Endothelial cell (in vitro differentiated cells): ENCODE measurements around the gene DIP2C. TPM values are rescaled to one million over a fixed set of nuclear protein-coding genes. Genes with fewer than 3 reads are reported as not detected.
A peak's percentile ranks its signal among the peaks of the same experiment; 100 is the strongest.

ENCODE experiments used
- DNase-seq: peaks from one replicate; pipeline ENCODE4 v3.0.0; 2021; ENCODE audit warnings: low spot score
- H3K27ac Mint-ChIP-seq: one replicate; pipeline ENCODE4 v1.8.0; 2021; ENCODE audit warnings: mixed read lengths, inconsistent platforms; ENCODE audit not compliant: unreplicated experiment
- H3K27me3 Mint-ChIP-seq: one replicate; pipeline ENCODE4 v1.8.0; 2021; ENCODE audit warnings: mild to moderate bottlenecking, moderate library complexity, mixed read lengths, inconsistent platforms; ENCODE audit not compliant: unreplicated experiment
- H3K36me3 Mint-ChIP-seq: one replicate; pipeline ENCODE4 v1.8.0; 2021; ENCODE audit warnings: mild to moderate bottlenecking, low read depth, mixed read lengths, inconsistent platforms; ENCODE audit not compliant: unreplicated experiment
- H3K4me1 Mint-ChIP-seq: one replicate; pipeline ENCODE4 v1.8.0; 2021; ENCODE audit warnings: mild to moderate bottlenecking, mixed read lengths, inconsistent platforms; ENCODE audit not compliant: unreplicated experiment
- H3K4me3 Mint-ChIP-seq: one replicate; pipeline ENCODE4 v1.8.0; 2021; ENCODE audit warnings: mild to moderate bottlenecking, mixed read lengths, inconsistent platforms; ENCODE audit not compliant: unreplicated experiment
- H3K9me3 Mint-ChIP-seq: one replicate; pipeline ENCODE4 v1.8.0; 2021; ENCODE audit warnings: mixed read lengths, inconsistent platforms; ENCODE audit not compliant: unreplicated experiment
- total RNA-seq: library from RNA; stranded (reverse); fragmentation: NEBNext Ultra II Directional; extraction: Animal tissue kit (Norgen Biotek cat#: 25700); gene quantifications from one replicate; pipeline ENCODE4 v1.2.1, GENCODE V29; 2021; ENCODE audit not compliant: unreplicated experiment
- TF ChIP-seq, protein P1 (sequence below): fragments of 200-600 bp; sonication (generic); IDR thresholded peaks from one replicate; pipeline ENCODE4 v1.5.0; 2021; ENCODE audit warnings: antibody characterized with exemption; ENCODE audit not compliant: unreplicated experiment

The DIP2C gene
- total RNA-seq, 1 donor from 2014 or later = 13.1 TPM

DNA sequence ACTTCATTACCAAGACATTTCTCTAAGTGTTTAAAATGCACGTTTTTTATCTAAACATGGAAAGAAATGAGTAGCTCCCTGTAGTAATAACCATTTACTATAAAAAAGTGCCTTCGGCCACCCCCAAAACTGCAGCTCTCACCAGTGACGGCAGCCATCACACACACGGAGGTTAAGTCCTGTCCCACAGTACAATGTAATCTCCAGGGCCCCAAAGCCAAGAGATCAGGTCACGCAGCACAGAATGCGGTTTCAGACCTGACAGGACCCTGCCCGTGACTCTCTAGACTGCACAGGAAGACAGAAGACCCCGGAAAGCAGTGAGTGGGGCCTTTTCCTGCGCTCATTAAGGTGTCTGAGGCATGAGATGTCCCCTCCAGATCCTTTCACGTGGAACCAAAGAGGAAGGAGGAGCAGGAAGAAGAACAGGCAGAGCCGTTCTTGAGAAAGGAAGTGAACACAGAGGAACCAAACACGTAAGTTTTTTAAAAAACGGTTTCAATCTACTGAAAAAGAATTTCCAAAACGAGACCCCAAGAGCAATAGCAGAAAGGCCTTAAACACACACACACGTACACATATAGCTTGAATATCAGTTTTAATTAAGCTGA lies 428.5 kb downstream of the DIP2C start:
- H3K27ac Mint-ChIP-seq = peak overlapping the region; percentile 80
- TF ChIP-seq, protein P1, sequence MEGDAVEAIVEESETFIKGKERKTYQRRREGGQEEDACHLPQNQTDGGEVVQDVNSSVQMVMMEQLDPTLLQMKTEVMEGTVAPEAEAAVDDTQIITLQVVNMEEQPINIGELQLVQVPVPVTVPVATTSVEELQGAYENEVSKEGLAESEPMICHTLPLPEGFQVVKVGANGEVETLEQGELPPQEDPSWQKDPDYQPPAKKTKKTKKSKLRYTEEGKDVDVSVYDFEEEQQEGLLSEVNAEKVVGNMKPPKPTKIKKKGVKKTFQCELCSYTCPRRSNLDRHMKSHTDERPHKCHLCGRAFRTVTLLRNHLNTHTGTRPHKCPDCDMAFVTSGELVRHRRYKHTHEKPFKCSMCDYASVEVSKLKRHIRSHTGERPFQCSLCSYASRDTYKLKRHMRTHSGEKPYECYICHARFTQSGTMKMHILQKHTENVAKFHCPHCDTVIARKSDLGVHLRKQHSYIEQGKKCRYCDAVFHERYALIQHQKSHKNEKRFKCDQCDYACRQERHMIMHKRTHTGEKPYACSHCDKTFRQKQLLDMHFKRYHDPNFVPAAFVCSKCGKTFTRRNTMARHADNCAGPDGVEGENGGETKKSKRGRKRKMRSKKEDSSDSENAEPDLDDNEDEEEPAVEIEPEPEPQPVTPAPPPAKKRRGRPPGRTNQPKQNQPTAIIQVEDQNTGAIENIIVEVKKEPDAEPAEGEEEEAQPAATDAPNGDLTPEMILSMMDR = no peak
- H3K4me1 Mint-ChIP-seq = peaks cover 36% of the 10 kb centered on the region
- DNase-seq = no peak
- H3K4me3 Mint-ChIP-seq = peak overlapping the region; percentile 8
- peaks cover 3% of the 10 kb centered on the region for H3K36me3 Mint-ChIP-seq
- H3K9me3 Mint-ChIP-seq = no peaks in the 10 kb centered on the region
- H3K27me3 Mint-ChIP-seq = peaks cover 2% of the 10 kb centered on the region

DNA sequence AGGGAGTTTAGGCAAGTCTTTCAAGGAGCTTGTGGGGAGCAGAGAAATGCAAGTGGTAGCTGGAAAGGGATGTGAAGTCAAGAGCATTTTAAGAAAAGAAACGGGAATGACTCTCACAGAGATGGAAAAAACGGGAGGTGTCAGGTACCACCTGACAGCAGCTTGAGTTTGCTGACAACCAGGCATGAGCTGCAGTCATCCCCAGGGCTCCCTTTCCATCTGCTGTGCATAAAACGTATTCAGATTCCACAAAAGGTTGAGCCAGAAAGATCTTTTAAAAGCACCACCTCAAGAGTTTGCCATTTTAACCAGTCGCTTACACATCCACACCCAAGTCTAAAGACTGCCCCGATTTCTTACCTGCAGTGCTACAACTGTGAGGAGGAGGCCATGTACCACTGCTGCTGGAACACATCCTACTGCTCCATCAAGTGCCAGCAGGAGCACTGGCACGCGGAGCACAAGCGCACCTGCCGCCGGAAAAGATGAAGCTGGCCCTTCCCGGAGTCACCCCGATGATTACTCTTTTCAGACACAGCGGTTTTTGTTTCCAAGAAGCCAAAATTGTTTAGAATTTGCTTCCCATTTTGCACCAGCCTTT lies 437.4 kb downstream of the DIP2C start:
- H3K36me3 Mint-ChIP-seq = peaks cover 32% of the 10 kb centered on the region

DNA sequence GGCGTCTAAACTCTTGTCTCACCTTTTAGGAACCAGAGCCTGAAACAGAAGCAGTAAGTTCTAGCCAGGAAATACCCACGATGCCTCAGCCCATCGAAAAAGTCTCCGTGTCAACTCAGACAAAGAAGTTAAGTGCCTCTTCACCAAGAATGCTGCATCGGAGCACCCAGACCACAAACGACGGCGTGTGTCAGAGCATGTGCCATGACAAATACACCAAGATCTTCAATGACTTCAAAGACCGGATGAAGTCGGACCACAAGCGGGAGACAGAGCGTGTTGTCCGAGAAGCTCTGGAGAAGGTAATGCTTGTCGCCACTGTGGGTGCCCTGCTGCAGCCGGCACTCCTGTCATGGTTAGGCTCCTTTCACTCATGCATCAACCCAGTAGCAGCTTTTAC lies 441.2 kb downstream of the DIP2C start:
- Mint-ChIP-seq H3K4me1 (peaks cover 2% of the 10 kb centered on the region), H3K9me3 (no peaks in the 10 kb centered on the region), H3K27me3 (no peaks in the 10 kb centered on the region), H3K4me3 (peak overlapping the region; percentile 38), H3K27ac (no peak overlapping the region), H3K36me3 (peaks cover 32% of the 10 kb centered on the region)
- TF ChIP-seq, protein P1 = no peak
- DNase-seq = no peak

More for the DNA sequence above, 437.4 kb downstream of the DIP2C start:
- H3K27me3 Mint-ChIP-seq = no peaks in the 10 kb centered on the region
- no peak overlapping the region for H3K4me3 Mint-ChIP-seq
- no peak for DNase-seq
- H3K4me1 Mint-ChIP-seq = peaks cover 2% of the 10 kb centered on the region
- no peak overlapping the region for H3K27ac Mint-ChIP-seq
- no peaks in the 10 kb centered on the region for H3K9me3 Mint-ChIP-seq
- TF ChIP-seq, protein P1 = no peak

DNA sequence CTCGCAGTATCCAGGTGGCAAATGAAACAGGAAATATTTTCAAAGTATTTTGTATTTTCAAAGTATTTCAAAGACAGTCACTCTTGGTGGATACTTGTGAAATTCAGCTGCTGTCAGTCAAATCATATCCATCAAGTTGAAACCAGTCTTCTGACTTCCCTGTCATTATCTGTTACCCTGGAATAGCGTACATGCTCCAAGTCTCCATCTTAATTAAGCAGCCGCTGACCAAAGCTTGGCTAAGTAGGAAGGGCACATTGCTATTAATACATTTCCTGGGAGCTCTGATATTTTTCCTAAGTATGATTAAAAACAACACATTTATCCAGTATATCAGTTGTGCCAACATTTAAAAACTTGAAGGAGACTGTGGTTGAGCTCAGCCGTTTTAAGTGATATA lies 442.0 kb downstream of the DIP2C start:
- Mint-ChIP-seq H3K4me1 (peaks cover 2% of the 10 kb centered on the region), H3K9me3 (no peaks in the 10 kb centered on the region), H3K4me3 (no peak overlapping the region), H3K36me3 (peaks cover 32% of the 10 kb centered on the region), H3K27ac (no peak overlapping the region), H3K27me3 (no peaks in the 10 kb centered on the region)
- TF ChIP-seq, protein P1 = no peak
- DNase-seq = no peak

GRCh38 chr10:246431-246830 lies 443.0 kb downstream of the DIP2C start:
- Mint-ChIP-seq H3K4me1 (peaks cover 2% of the 10 kb centered on the region), H3K27ac (no peak overlapping the region), H3K27me3 (no peaks in the 10 kb centered on the region), H3K4me3 (no peak overlapping the region), H3K9me3 (no peaks in the 10 kb centered on the region), H3K36me3 (peaks cover 26% of the 10 kb centered on the region)
- DNase-seq = no peak
- TF ChIP-seq, protein P1 = no peak
